ENCODE results near the gene SERGEF. TPM values are rescaled to one million over a fixed set of nuclear protein-coding genes. Genes with fewer than 3 reads are reported as not detected.

SERGEF gene
- total and polyA plus RNA-seq, 2 of the 13 experiments (the other 11 are each of a cell fraction or from before 2014, with no cell fraction given) = 54.5 to 114 TPM

- FAIRE-seq (no peak), ATAC-seq (no peak), DNase-seq (ENCODE audit: low spot score) (no peak)
- in situ Hi-C loops (cut with HindIII; ENCODE audit: extremely low pct_ligation_motif_present, low pct_unique_long_range_greater_than_20kb) = no loop called here
- Histone ChIP-seq H3K27me3 (ENCODE audit: control insufficient read depth in 1 of 2, insufficient read depth in 2 of 2, low read length in 2 of 2) (no peaks in the 10 kb centered on the region), H3K4me1 (ENCODE audit: insufficient read depth, low read length) (peaks cover 8% of the 10 kb centered on the region; the same call in 1 of the 2 replicates), H3K9me3 (ENCODE audit: low read length) (no peaks in the 10 kb centered on the region), H3K36me3 (replicated peaks in 1 of 2; ENCODE audit: control insufficient read depth in 1 of 2, insufficient read depth in 2 of 2, low read length in 2 of 2) (peaks cover 7 to 28% of the 10 kb centered on the region in 2 experiments; a peak in 4 of 5 replicates), H4K20me1 (ENCODE audit: insufficient read depth, low read length) (no peaks in the 10 kb centered on the region), H3K4me2 (ENCODE audit: low read depth, low read length) (no peak overlapping the region), H3K27ac (ENCODE audit: extremely low read length, insufficient read depth, low read length) (no peak overlapping the region), H3K4me3 (replicated peaks in 1 of 3; ENCODE audit: insufficient read depth in 1 of 3, low read depth in 2 of 3, low read length in 3 of 3) (no peak overlapping the region), H3K9ac (ENCODE audit: insufficient read depth, low read depth, low read length) (no peak overlapping the region), H2AFZ (ENCODE audit: low read length) (no peak overlapping the region), H3K79me2 (ENCODE audit: insufficient read depth, low read length) (peaks cover 3% of the 10 kb centered on the region)
- WGBS (ENCODE audit: low lambda C conversion rate) = 94% methylated on average over 1 of the region's 1 CpG
- peak; percentile 62 to 82 for TF ChIP-seq MAFK (conservative IDR thresholded peaks at IDR 0.05 in 1 of 2, IDR thresholded peaks at IDR 0.05 in 1 of 2; ENCODE audit: low read length in 2 of 2)
- no peak for TF ChIP-seq ZNF121 (CRISPR knock-in tag; IDR thresholded peaks at IDR 0.05)
- TF ChIP-seq MAFF (IDR thresholded peaks at IDR 0.05; ENCODE audit: low read depth, low read length) = peak; percentile 60; the same call in 1 of the 2 replicates
- ChIA-PET POLR2A (no interaction called here), CTCF (ENCODE audit: low intra/inter-chr PET ratio, low total read pairs) (no interaction called here)
- BruUV-seq (replicated peaks) = no TSS peak
- intact Hi-C loops (cut with micrococcal nuclease; ENCODE audit: unreplicated experiment) = no loop called here
These were observed 76.1 kb downstream of the SERGEF start for GRCh38 chr11:17936790-17937189.

- Histone ChIP-seq H3K27ac (ENCODE audit: extremely low read length, insufficient read depth, low read length) (peak overlapping the region; percentile 42), H3K9ac (ENCODE audit: insufficient read depth, low read depth, low read length) (no peak overlapping the region), H2AFZ (ENCODE audit: low read length) (no peak overlapping the region), H3K4me1 (ENCODE audit: insufficient read depth, low read length) (peaks cover 8% of the 10 kb centered on the region; the same call in 1 of the 2 replicates), H3K4me3 (replicated peaks in 1 of 3; ENCODE audit: insufficient read depth in 1 of 3, low read depth in 2 of 3, low read length in 3 of 3) (no peak overlapping the region), H3K9me3 (ENCODE audit: low read length) (no peaks in the 10 kb centered on the region), H3K4me2 (ENCODE audit: low read depth, low read length) (no peak overlapping the region), H3K36me3 (replicated peaks in 1 of 2; ENCODE audit: control insufficient read depth in 1 of 2, insufficient read depth in 2 of 2, low read length in 2 of 2) (peaks cover 9 to 32% of the 10 kb centered on the region in 2 experiments), H3K79me2 (ENCODE audit: insufficient read depth, low read length) (peaks cover 6% of the 10 kb centered on the region), H4K20me1 (ENCODE audit: insufficient read depth, low read length) (no peaks in the 10 kb centered on the region), H3K27me3 (ENCODE audit: control insufficient read depth in 1 of 2, insufficient read depth in 2 of 2, low read length in 2 of 2) (no peaks in the 10 kb centered on the region)
- intact Hi-C loops (cut with micrococcal nuclease; ENCODE audit: unreplicated experiment) = no loop called here
- in situ Hi-C loops (cut with HindIII; ENCODE audit: extremely low pct_ligation_motif_present, low pct_unique_long_range_greater_than_20kb) = no loop called here
- DNase-seq (ENCODE audit: low spot score) (no peak), ATAC-seq (no peak), FAIRE-seq (no peak)
- BruUV-seq (replicated peaks) = no TSS peak
- TF ChIP-seq AGO1 (IDR thresholded peaks at IDR 0.05; ENCODE audit: low read depth, low read length, poor library complexity, severe bottlenecking) = no peak
- TF ChIP-seq TP53 (CRISPR knock-in tag; conservative IDR thresholded peaks at IDR 0.05) = no peak
- no peak for TF ChIP-seq ZFP36L2 (CRISPR knock-in tag; IDR thresholded peaks at IDR 0.05)
- CTCF ChIA-PET (ENCODE audit: low intra/inter-chr PET ratio, low total read pairs) = interaction anchor here (0.6 kb wide), 1 partner anchor 190 kb away, joined by 3 read pairs; no protein-coding TSS in a partner anchor
- POLR2A ChIA-PET = no interaction called here
- 88% methylated on average over 1 of the region's 1 CpG for WGBS (ENCODE audit: low lambda C conversion rate)
These were observed 78.7 kb downstream of the SERGEF start for GRCh38 chr11:17934194-17934593.
